Loucy (cell line): ENCODE measurements around the gene SLC16A8.

Experiments used
- H2AFZ ChIP-seq: fragments of 200-600 bp; sonication (generic); 2 replicates; pipeline ENCODE4 v1.6.0; 2016; ENCODE audit warnings: antibody characterized with exemption, mild to moderate bottlenecking, low read length, moderate library complexity
- H3F3A ChIP-seq: fragments of 200-600 bp; 2 replicates; pipeline ENCODE4 v1.6.0; 2016; ENCODE audit warnings: antibody characterized with exemption, low read depth, mild to moderate bottlenecking
- H3K27me3 ChIP-seq: fragments of 200-600 bp; sonication (generic); 2 replicates; pipeline ENCODE4 v1.6.1; 2014; ENCODE audit warnings: low read length, mild to moderate bottlenecking; ENCODE audit not compliant: insufficient read depth, poor library complexity, severe bottlenecking
- H3K36me3 ChIP-seq: fragments of 200-600 bp; sonication (generic); 2 replicates; pipeline ENCODE4 v1.6.1; 2016; ENCODE audit warnings: low read length; ENCODE audit not compliant: insufficient read depth
- H3K4me1 ChIP-seq: fragments of 200-600 bp; sonication (generic); 2 replicates; pipeline ENCODE4 v1.5.1; 2014; ENCODE audit warnings: low read length, mild to moderate bottlenecking; ENCODE audit not compliant: insufficient read depth, poor library complexity, severe bottlenecking
- H3K4me2 ChIP-seq: fragments of 200-600 bp; sonication (generic); 2 replicates; pipeline ENCODE4 v1.6.0; 2014; ENCODE audit warnings: antibody characterized with exemption, low read length, low read depth, mild to moderate bottlenecking; ENCODE audit not compliant: poor library complexity, severe bottlenecking
- H3K4me3 ChIP-seq: fragments of 200-600 bp; sonication (generic); 2 replicates; pipeline ENCODE4 v1.5.1; 2014; ENCODE audit warnings: low read length, mild to moderate bottlenecking, mixed read lengths; ENCODE audit not compliant: poor library complexity, severe bottlenecking
- H3K79me2 ChIP-seq: fragments of 200-600 bp; sonication (generic); 2 replicates; pipeline ENCODE4 v1.6.1; 2014; ENCODE audit warnings: low read length; ENCODE audit not compliant: insufficient read depth
- H3K9ac ChIP-seq: fragments of 200-600 bp; sonication (generic); 2 replicates; pipeline ENCODE4 v1.6.0; 2014; ENCODE audit warnings: mild to moderate bottlenecking, low read depth, low read length, moderate library complexity; ENCODE audit not compliant: poor library complexity, severe bottlenecking
- H3K9me2 ChIP-seq: fragments of 200-600 bp; sonication (generic); replicated peaks from 2 replicates; pipeline ENCODE4 v1.6.1; 2016; ENCODE audit warnings: low read depth, low read length, mixed read lengths
- H3K9me3 ChIP-seq: fragments of 200-600 bp; sonication (generic); 2 replicates; pipeline ENCODE4 v1.6.1; 2014; ENCODE audit warnings: mild to moderate bottlenecking, antibody characterized with exemption, low read length, low read depth; ENCODE audit not compliant: insufficient read depth
- H4K20me1 ChIP-seq: fragments of 200-600 bp; sonication (generic); 2 replicates; pipeline ENCODE4 v1.6.0; 2014; ENCODE audit warnings: antibody characterized with exemption, low read length, mild to moderate bottlenecking; ENCODE audit not compliant: insufficient read depth, poor library complexity, severe bottlenecking
- CTCF ChIP-seq: fragments of 200-600 bp; sonication (generic); conservative IDR thresholded peaks from 2 replicates; pipeline ENCODE4 v1.5.1; 2014; ENCODE audit warnings: mild to moderate bottlenecking, antibody characterized with exemption, low read length
- EZH2phosphoT487 ChIP-seq: fragments of 200-600 bp; IDR thresholded peaks from 2 replicates; pipeline ENCODE4 v1.6.1; 2018; ENCODE audit warnings: antibody characterized with exemption, mild to moderate bottlenecking, moderate library complexity, borderline replicate concordance

The SLC16A8 gene

GRCh38 chr22:38125751-38126201 is 41.8 kb upstream of the SLC16A8 start:
- no peaks in the 10 kb centered on the region for H3K9me3 ChIP-seq
- no peaks in the 10 kb centered on the region for H4K20me1 ChIP-seq
- H3K36me3 ChIP-seq, result peaks cover 10% of the 10 kb centered on the region; the same call in 1 of the 2 replicates
- no peaks in the 10 kb centered on the region for H3K4me1 ChIP-seq
- no peaks in the 10 kb centered on the region for H3K79me2 ChIP-seq
- H3K27me3 ChIP-seq, result no peaks in the 10 kb centered on the region
- H3K9ac ChIP-seq, result no peak overlapping the region
- TF ChIP-seq CTCF (no peak), EZH2phosphoT487 (no peak)
- H2AFZ ChIP-seq, result no peak overlapping the region
- no peaks in the 10 kb centered on the region for H3K9me2 ChIP-seq
- H3K4me2 ChIP-seq, result no peak overlapping the region
- H3F3A ChIP-seq, result no peaks in the 10 kb centered on the region
- H3K4me3 ChIP-seq, result no peak overlapping the region

DNA sequence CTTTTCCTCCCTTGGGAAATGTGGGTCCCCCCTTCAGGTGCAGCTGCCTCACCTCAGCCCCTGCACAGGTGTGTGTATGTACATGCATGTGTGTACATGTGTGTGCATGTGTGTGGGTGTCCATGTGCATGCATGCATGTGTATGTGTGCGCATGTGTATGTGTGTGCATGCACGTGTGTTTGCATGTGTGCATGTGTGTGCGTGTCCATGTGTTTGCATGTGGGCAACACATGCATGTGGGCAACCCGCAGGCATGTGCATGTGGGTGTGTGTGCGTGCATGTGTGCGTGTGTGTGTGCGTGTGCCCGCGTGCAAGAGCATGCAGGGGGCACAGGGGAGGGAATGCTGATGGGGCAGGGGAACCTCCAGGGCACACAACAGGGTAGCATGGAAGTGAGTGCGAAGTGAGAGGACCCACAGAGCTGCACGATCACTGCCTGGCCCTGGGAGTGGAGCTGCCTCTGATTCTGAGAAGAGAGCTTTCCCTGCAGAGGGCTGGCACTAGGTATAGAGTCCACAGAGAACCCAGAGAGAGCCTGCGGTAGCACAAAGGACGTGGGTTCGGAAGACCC is 41.1 kb upstream of the SLC16A8 start:
- Histone ChIP-seq H3K27me3 (no peaks in the 10 kb centered on the region), H3K4me2 (no peak overlapping the region), H3K36me3 (peaks cover 10% of the 10 kb centered on the region; the same call in 1 of the 2 replicates), H3K4me3 (no peak overlapping the region), H3K4me1 (no peaks in the 10 kb centered on the region), H3K9me2 (no peaks in the 10 kb centered on the region), H3F3A (no peaks in the 10 kb centered on the region), H4K20me1 (no peaks in the 10 kb centered on the region), H3K79me2 (no peaks in the 10 kb centered on the region), H2AFZ (no peak overlapping the region), H3K9me3 (no peaks in the 10 kb centered on the region), H3K9ac (no peak overlapping the region)
- TF ChIP-seq EZH2phosphoT487 (no peak), CTCF (no peak)

GRCh38 chr22:38124236-38124974 is 40.4 kb upstream of the SLC16A8 start:
- Histone ChIP-seq H3F3A (no peaks in the 10 kb centered on the region), H3K4me2 (no peak overlapping the region), H3K9me3 (no peaks in the 10 kb centered on the region), H3K4me1 (no peaks in the 10 kb centered on the region), H3K9ac (no peak overlapping the region), H3K36me3 (peaks cover 10% of the 10 kb centered on the region; the same call in 1 of the 2 replicates), H3K4me3 (no peak overlapping the region), H3K9me2 (no peaks in the 10 kb centered on the region), H3K27me3 (no peaks in the 10 kb centered on the region), H4K20me1 (no peaks in the 10 kb centered on the region), H2AFZ (no peak overlapping the region), H3K79me2 (no peaks in the 10 kb centered on the region)
- no peak for TF ChIP-seq EZH2phosphoT487
- TF ChIP-seq CTCF, result no peak
